Endothelial cell (in vitro differentiated cells): ENCODE data around the gene ASXL3. TPM values are rescaled to one million over a fixed set of nuclear protein-coding genes. Genes with fewer than 3 reads are reported as not detected.

ENCODE experiments used
- DNase-seq: peaks from one replicate; pipeline ENCODE4 v3.0.0; 2021; ENCODE audit warnings: low spot score
- H3K27ac Mint-ChIP-seq: one replicate; pipeline ENCODE4 v1.8.0; 2021; ENCODE audit warnings: mixed read lengths, inconsistent platforms; ENCODE audit not compliant: unreplicated experiment
- H3K27me3 Mint-ChIP-seq: one replicate; pipeline ENCODE4 v1.8.0; 2021; ENCODE audit warnings: mild to moderate bottlenecking, moderate library complexity, mixed read lengths, inconsistent platforms; ENCODE audit not compliant: unreplicated experiment
- H3K36me3 Mint-ChIP-seq: one replicate; pipeline ENCODE4 v1.8.0; 2021; ENCODE audit warnings: mild to moderate bottlenecking, low read depth, mixed read lengths, inconsistent platforms; ENCODE audit not compliant: unreplicated experiment
- H3K4me1 Mint-ChIP-seq: one replicate; pipeline ENCODE4 v1.8.0; 2021; ENCODE audit warnings: mild to moderate bottlenecking, mixed read lengths, inconsistent platforms; ENCODE audit not compliant: unreplicated experiment
- H3K4me3 Mint-ChIP-seq: one replicate; pipeline ENCODE4 v1.8.0; 2021; ENCODE audit warnings: mild to moderate bottlenecking, mixed read lengths, inconsistent platforms; ENCODE audit not compliant: unreplicated experiment
- H3K9me3 Mint-ChIP-seq: one replicate; pipeline ENCODE4 v1.8.0; 2021; ENCODE audit warnings: mixed read lengths, inconsistent platforms; ENCODE audit not compliant: unreplicated experiment
- total RNA-seq: library from RNA; stranded (reverse); fragmentation: NEBNext Ultra II Directional; extraction: Animal tissue kit (Norgen Biotek cat#: 25700); gene quantifications from one replicate; pipeline ENCODE4 v1.2.1, GENCODE V29; 2021; ENCODE audit not compliant: unreplicated experiment
- TF ChIP-seq, protein P1 (sequence below): fragments of 200-600 bp; sonication (generic); IDR thresholded peaks from one replicate; pipeline ENCODE4 v1.5.0; 2021; ENCODE audit warnings: antibody characterized with exemption; ENCODE audit not compliant: unreplicated experiment

The ASXL3 gene
- total RNA-seq, 1 donor from 2014 or later: 7.2 TPM

DNA sequence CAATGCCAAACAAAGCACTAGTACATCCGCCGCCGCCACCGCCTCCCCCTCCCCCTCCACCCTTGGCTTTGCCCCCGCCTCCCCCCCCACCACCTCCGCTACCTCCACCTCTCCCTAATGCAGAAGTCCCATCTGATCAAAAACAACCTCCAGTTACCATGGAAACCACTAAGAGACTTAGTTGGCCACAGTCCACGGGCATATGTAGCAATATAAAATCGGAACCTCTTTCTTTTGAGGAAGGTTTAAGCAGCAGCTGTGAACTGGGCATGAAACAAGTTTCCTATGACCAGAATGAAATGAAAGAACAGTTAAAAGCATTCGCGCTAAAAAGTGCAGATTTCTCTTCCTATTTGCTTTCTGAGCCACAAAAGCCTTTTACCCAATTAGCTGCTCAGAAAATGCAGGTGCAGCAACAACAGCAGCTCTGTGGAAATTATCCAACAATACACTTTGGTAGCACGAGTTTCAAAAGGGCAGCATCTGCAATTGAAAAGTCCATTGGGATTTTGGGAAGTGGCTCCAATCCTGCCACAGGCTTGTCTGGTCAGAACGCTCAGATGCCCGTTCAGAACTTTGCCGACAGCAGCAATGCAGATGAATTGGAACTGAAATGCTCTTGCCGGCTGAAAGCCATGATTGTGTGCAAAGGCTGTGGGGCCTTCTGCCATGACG is 168.0 kb downstream of the ASXL3 start:
- Mint-ChIP-seq H3K27ac (no peak overlapping the region), H3K27me3 (no peaks in the 10 kb centered on the region), H3K9me3 (no peaks in the 10 kb centered on the region)

DNA sequence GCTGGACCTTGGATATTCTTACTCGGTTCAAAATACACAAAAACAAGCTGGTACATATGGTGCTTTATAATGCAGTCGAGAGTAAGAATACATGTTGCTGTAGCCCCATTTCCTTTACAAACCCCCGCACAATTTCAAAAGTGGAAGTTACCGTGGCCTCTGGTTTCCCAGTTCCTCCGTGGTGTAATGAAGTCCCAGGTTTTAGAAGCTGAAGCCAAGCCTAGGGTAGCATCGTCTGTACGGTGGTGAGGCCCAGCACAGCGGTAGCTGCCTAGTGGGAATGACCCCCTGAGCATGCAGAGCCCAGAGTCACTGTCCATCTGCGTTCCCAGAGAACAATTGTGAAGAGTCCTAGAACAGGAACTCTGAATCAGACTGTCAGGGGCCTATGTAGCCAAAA is 171.8 kb downstream of the ASXL3 start:
- peaks cover 4% of the 10 kb centered on the region for H3K4me1 Mint-ChIP-seq

More for the DNA sequence above, 168.0 kb downstream of the ASXL3 start:
- TF ChIP-seq, protein P1, sequence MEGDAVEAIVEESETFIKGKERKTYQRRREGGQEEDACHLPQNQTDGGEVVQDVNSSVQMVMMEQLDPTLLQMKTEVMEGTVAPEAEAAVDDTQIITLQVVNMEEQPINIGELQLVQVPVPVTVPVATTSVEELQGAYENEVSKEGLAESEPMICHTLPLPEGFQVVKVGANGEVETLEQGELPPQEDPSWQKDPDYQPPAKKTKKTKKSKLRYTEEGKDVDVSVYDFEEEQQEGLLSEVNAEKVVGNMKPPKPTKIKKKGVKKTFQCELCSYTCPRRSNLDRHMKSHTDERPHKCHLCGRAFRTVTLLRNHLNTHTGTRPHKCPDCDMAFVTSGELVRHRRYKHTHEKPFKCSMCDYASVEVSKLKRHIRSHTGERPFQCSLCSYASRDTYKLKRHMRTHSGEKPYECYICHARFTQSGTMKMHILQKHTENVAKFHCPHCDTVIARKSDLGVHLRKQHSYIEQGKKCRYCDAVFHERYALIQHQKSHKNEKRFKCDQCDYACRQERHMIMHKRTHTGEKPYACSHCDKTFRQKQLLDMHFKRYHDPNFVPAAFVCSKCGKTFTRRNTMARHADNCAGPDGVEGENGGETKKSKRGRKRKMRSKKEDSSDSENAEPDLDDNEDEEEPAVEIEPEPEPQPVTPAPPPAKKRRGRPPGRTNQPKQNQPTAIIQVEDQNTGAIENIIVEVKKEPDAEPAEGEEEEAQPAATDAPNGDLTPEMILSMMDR: no peak
- DNase-seq: no peak
- no peak overlapping the region for H3K4me3 Mint-ChIP-seq
- H3K36me3 Mint-ChIP-seq: no peaks in the 10 kb centered on the region
- peaks cover 4% of the 10 kb centered on the region for H3K4me1 Mint-ChIP-seq

DNA sequence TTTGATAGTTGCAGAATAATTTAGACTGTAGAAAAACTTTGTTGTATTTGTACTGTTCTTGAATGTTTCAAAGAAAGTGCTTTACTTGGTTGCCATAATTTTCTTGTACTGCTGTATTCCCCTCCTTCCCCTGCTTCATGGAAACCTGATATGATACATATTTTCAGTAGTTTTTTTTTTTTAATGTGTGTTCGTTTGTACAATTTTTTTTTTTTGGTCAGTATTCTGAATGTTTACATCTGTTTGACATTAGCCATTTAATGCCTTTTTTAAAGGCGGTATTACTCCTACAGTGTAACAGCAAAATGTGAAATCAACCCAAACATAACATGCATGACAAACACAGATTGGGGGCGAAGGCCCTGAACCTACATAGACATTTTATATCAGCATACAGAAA is 172.3 kb downstream of the ASXL3 start:
- Mint-ChIP-seq H3K27me3 (no peaks in the 10 kb centered on the region), H3K36me3 (no peaks in the 10 kb centered on the region), H3K4me1 (peaks cover 4% of the 10 kb centered on the region), H3K9me3 (no peaks in the 10 kb centered on the region), H3K4me3 (no peak overlapping the region), H3K27ac (no peak overlapping the region)
- TF ChIP-seq, protein P1: no peak
- no peak for DNase-seq

More for the DNA sequence above, 171.8 kb downstream of the ASXL3 start:
- TF ChIP-seq, protein P1: no peak
- Mint-ChIP-seq H3K4me3 (no peak overlapping the region), H3K27me3 (no peaks in the 10 kb centered on the region), H3K27ac (no peak overlapping the region), H3K9me3 (no peaks in the 10 kb centered on the region), H3K36me3 (no peaks in the 10 kb centered on the region)
- DNase-seq: no peak

DNA sequence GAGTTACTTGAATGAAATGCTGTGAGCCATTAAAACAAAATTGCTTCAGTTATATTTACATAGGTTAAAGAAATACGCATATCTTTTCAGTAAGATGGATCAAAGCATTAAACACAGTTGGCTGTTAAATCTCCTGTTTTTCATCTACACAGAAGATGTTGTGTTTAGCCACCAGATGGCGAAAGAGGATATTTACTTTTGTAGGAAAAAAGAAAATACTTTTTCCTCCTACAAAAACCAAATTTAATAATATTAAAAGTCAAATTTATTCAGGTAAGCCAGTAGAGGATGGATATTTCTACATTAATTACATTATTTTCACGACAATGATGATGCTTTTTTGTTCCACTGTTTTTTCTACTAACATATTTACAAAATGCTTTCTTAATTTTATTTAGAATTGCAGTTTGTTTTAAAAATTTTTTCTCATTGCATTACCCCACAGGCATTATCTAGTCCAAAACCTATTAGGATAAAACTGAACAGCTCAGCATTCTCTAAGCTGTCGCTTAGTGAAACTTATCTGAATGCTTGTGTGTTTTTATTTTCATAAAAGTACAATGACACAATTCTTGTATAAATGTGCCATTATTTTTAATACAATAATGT is 173.7 kb downstream of the ASXL3 start:
- no peaks in the 10 kb centered on the region for H3K36me3 Mint-ChIP-seq
- H3K27me3 Mint-ChIP-seq: no peaks in the 10 kb centered on the region
- TF ChIP-seq, protein P1: peak; percentile 77
- H3K27ac Mint-ChIP-seq: no peak overlapping the region
- peaks cover 4% of the 10 kb centered on the region for H3K4me1 Mint-ChIP-seq
- H3K4me3 Mint-ChIP-seq: no peak overlapping the region
- no peaks in the 10 kb centered on the region for H3K9me3 Mint-ChIP-seq
- no peak for DNase-seq

DNA sequence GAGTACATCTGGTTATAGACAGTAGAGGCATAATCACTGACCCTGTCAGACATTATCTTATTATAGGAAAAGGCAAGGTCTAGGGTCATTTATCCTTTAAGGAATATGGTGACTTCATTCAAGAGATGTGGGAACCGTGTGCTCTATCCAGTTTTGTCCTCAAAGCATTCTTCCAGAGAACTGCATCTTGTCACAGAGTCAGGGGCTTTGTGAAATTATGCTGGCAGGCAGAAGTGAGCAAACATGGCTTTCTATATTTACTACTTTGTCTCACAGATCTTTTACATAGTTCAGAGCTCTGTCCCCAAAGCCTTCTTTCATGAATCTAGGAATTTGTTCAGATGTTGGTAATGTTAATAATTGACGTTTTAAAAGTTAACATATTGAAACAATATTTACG is 177.4 kb downstream of the ASXL3 start:
- Mint-ChIP-seq H3K36me3 (no peaks in the 10 kb centered on the region), H3K4me1 (no peaks in the 10 kb centered on the region), H3K9me3 (no peaks in the 10 kb centered on the region), H3K27me3 (no peaks in the 10 kb centered on the region), H3K4me3 (no peak overlapping the region), H3K27ac (no peak overlapping the region)
- TF ChIP-seq, protein P1: no peak
- DNase-seq: no peak
